ENCODE measurements around the gene FNDC1. TPM values are rescaled to one million over a fixed set of nuclear protein-coding genes. Genes with fewer than 3 reads are reported as not detected.

Gene FNDC1
- total RNA-seq, 1 donor from 2014 or later, result not detected

DNA sequence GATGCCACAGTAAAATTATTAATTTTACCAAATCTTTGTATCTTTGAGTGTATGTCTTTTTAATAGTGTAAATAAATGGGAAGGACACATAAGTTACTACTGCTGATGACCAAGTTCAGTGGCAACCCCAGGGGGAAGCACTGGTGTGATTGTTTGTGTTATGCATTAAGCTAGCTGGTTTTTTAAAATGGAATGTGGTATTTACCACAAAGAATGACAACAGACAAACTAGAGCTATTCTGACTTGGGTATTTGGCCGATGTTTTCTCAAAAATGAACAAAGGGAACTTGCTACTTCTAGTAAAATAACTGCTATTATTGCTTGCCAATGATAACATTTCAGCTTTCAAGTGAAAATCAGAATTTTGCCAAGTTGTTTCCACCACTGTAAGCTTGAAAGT, 2.9 kb downstream of the FNDC1 start:
- H3K79me2 ChIP-seq (ENCODE audit: low read depth), result no peaks in the 10 kb centered on the region
- H3K9ac ChIP-seq, result no peak overlapping the region
- no peak overlapping the region for H3K27ac ChIP-seq
- H3K9me3 ChIP-seq (ENCODE audit: low read depth), result no peaks in the 10 kb centered on the region
- no peaks in the 10 kb centered on the region for H3K36me3 Mint-ChIP-seq
- peaks cover 25% of the 10 kb centered on the region for H3F3A ChIP-seq (ENCODE audit: low read depth)
- no peak overlapping the region for H3K27ac Mint-ChIP-seq
- no peak for TF ChIP-seq EZH2 (IDR thresholded peaks at IDR 0.05)
- TF ChIP-seq EZH2phosphoT487 (IDR thresholded peaks at IDR 0.05), result no peak
- TF ChIP-seq, protein P1, sequence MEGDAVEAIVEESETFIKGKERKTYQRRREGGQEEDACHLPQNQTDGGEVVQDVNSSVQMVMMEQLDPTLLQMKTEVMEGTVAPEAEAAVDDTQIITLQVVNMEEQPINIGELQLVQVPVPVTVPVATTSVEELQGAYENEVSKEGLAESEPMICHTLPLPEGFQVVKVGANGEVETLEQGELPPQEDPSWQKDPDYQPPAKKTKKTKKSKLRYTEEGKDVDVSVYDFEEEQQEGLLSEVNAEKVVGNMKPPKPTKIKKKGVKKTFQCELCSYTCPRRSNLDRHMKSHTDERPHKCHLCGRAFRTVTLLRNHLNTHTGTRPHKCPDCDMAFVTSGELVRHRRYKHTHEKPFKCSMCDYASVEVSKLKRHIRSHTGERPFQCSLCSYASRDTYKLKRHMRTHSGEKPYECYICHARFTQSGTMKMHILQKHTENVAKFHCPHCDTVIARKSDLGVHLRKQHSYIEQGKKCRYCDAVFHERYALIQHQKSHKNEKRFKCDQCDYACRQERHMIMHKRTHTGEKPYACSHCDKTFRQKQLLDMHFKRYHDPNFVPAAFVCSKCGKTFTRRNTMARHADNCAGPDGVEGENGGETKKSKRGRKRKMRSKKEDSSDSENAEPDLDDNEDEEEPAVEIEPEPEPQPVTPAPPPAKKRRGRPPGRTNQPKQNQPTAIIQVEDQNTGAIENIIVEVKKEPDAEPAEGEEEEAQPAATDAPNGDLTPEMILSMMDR (IDR thresholded peaks at IDR 0.05), result no peak
- peaks cover 57% of the 10 kb centered on the region for H3K27me3 Mint-ChIP-seq (ENCODE audit: insufficient read depth, low read depth)
- H3K4me1 ChIP-seq, result no peaks in the 10 kb centered on the region
- H4K20me1 ChIP-seq (ENCODE audit: low read depth), result peaks cover 6% of the 10 kb centered on the region
- H3K36me3 ChIP-seq, result no peaks in the 10 kb centered on the region
- H2AFZ ChIP-seq (replicated peaks), result no peak overlapping the region
- peaks cover 93% of the 10 kb centered on the region for H3K27me3 ChIP-seq
- peaks cover 2% of the 10 kb centered on the region for H3K9me3 Mint-ChIP-seq
- no peak overlapping the region for H3K4me2 ChIP-seq
- H3K4me3 ChIP-seq, result no peak overlapping the region
- H3K4me1 Mint-ChIP-seq, result peaks cover 21% of the 10 kb centered on the region
- no peak for DNase-seq (ENCODE audit: low spot score)
- no peak overlapping the region for H3K4me3 Mint-ChIP-seq

DNA sequence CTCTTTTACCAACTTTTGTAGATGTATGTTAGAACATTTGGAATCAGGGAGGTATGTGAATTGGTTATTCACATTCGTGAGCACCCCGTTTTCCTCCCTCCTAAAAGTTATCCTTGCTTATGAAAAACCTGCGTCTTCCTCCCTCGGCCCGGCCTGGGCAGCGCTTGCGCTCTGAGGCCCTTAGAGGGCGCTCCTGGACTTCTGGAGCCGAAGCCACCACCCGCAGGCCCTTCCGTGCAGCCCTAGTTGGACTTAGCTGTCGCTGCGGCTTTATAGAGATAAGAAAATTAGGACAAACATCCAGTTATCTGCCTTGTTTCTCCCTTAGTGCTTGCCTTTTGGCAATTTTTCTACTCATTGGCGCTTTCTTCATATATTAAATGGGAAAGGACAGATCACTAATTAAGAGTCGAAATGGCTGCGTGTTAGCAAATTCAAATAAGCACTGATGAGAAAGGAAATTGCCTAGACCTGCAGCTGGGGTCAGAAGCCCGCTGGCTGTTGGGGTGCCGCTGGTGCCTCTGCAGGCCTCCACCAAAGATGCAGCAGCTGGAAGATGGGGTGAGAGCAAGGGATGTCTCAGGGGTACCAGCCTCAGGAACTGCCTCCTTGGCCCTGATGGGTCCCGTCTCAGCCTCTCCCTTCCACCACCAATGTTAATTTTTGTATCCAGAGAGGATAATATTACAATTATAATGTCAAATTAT, 5.2 kb downstream of the FNDC1 start:
- TF ChIP-seq, protein P1 (IDR thresholded peaks at IDR 0.05), result peak; percentile 97
- TF ChIP-seq EZH2 (IDR thresholded peaks at IDR 0.05) (peak; percentile 53), EZH2phosphoT487 (IDR thresholded peaks at IDR 0.05) (no peak)
- H3K27me3 Mint-ChIP-seq (ENCODE audit: insufficient read depth, low read depth), result peaks cover 40% of the 10 kb centered on the region
- H3F3A ChIP-seq (ENCODE audit: low read depth), result peaks cover 15% of the 10 kb centered on the region
- H3K36me3 Mint-ChIP-seq, result no peaks in the 10 kb centered on the region
- peak overlapping the region; percentile 65 for H3K4me2 ChIP-seq
- H3K9me3 ChIP-seq (ENCODE audit: low read depth), result no peaks in the 10 kb centered on the region
- H3K9ac ChIP-seq, result no peak overlapping the region
- no peak overlapping the region for H2AFZ ChIP-seq (replicated peaks)
- H3K9me3 Mint-ChIP-seq, result no peaks in the 10 kb centered on the region
- no peak overlapping the region for H3K4me3 Mint-ChIP-seq
- H3K36me3 ChIP-seq, result no peaks in the 10 kb centered on the region
- peak overlapping the region; percentile 31 for H3K4me3 ChIP-seq
- H3K4me1 Mint-ChIP-seq, result peaks cover 18% of the 10 kb centered on the region
- H3K79me2 ChIP-seq (ENCODE audit: low read depth), result no peaks in the 10 kb centered on the region
- H3K27ac ChIP-seq, result no peak overlapping the region
- H3K4me1 ChIP-seq, result no peaks in the 10 kb centered on the region
- DNase-seq (ENCODE audit: low spot score), result peak; percentile 90
- no peak overlapping the region for H3K27ac Mint-ChIP-seq
- peaks cover 70% of the 10 kb centered on the region for H3K27me3 ChIP-seq
- H4K20me1 ChIP-seq (ENCODE audit: low read depth), result peaks cover 6% of the 10 kb centered on the region

DNA sequence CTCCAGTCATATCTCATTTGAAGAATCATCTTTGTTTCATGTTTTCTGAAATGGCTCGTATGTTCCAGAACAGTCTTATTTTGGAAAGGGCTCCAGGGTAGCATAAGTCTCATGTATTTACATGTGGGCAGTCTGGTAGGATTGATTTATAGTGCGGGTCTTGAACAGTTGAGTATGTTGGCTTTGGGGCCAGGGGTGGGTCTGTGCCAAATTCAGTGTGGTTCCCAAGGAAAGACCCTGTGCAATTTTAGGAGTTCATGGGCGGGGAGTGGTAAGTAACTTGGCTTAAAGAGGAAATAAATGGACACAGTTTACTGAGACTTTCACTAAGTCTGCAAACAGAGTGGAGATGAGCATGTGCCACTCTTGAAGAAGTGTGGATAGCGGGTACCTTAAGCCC, 7.7 kb downstream of the FNDC1 start:
- H2AFZ ChIP-seq (replicated peaks), result no peak overlapping the region
- H3K4me3 Mint-ChIP-seq, result no peak overlapping the region
- no peaks in the 10 kb centered on the region for H3K36me3 ChIP-seq
- H3K4me2 ChIP-seq, result no peak overlapping the region
- no peaks in the 10 kb centered on the region for H3K36me3 Mint-ChIP-seq
- no peaks in the 10 kb centered on the region for H3K9me3 Mint-ChIP-seq
- H3K27me3 Mint-ChIP-seq (ENCODE audit: insufficient read depth, low read depth), result peaks cover 18% of the 10 kb centered on the region
- no peak overlapping the region for H3K4me3 ChIP-seq
- H3F3A ChIP-seq (ENCODE audit: low read depth), result no peaks in the 10 kb centered on the region
- DNase-seq (ENCODE audit: low spot score), result no peak
- H3K79me2 ChIP-seq (ENCODE audit: low read depth), result no peaks in the 10 kb centered on the region
- peaks cover 6% of the 10 kb centered on the region for H3K4me1 Mint-ChIP-seq
- no peak overlapping the region for H3K9ac ChIP-seq
- TF ChIP-seq, protein P1 (IDR thresholded peaks at IDR 0.05), result no peak
- TF ChIP-seq EZH2 (IDR thresholded peaks at IDR 0.05) (no peak), EZH2phosphoT487 (IDR thresholded peaks at IDR 0.05) (no peak)
- peaks cover 45% of the 10 kb centered on the region for H3K27me3 ChIP-seq
- no peaks in the 10 kb centered on the region for H4K20me1 ChIP-seq (ENCODE audit: low read depth)
- H3K9me3 ChIP-seq (ENCODE audit: low read depth), result no peaks in the 10 kb centered on the region
- H3K27ac ChIP-seq, result no peak overlapping the region
- H3K27ac Mint-ChIP-seq, result no peak overlapping the region
- H3K4me1 ChIP-seq, result no peaks in the 10 kb centered on the region

Measured in neural progenitor cell (in vitro differentiated cells).